Esophagus muscularis mucosa (tissue), 4 donors: Measurements from ENCODE around the gene LRRC4C.

ENCODE experiments used
- CTCF ChIP-seq, 3 experiments: fragments of 200-600 bp in 2 of 3; fragments of 450-650 bp in 1 of 3; sonication (generic) in 2 of 3; IDR thresholded peaks; one replicate each; pipeline ENCODE4 v1.5.1; 2017 to 2019; ENCODE audit warnings: antibody characterized with exemption in 3 of 3, mild to moderate bottlenecking in 2 of 3, moderate library complexity in 1 of 3
- EP300 ChIP-seq: sonication (generic); formaldehyde crosslinking; IDR thresholded peaks from one replicate; pipeline ENCODE4 v1.6.1; 2017; ENCODE audit warnings: antibody characterized with exemption
- POLR2A ChIP-seq: fragments of 450-650 bp; IDR thresholded peaks from one replicate; pipeline ENCODE4 v1.6.1; 2017; ENCODE audit warnings: antibody characterized with exemption, moderate library complexity, mild to moderate bottlenecking, low read depth

- TF ChIP-seq CTCF (IDR thresholded peaks at IDR 0.05) (no peak), POLR2A (no peak), EP300 (no peak)
Measured at GRCh38 chr11:40230821-40231220, 1228.6 kb downstream of the LRRC4C start.
